GM21390 (cell line): ENCODE data around the gene DGKI.
"Not testable (repeated sequence)": the region's sequence is repeated elsewhere in the genome, so short reads cannot be mapped to it uniquely, and the experiment has no call there.

Source experiments
- ATAC-seq: cut with Tn5 transposase; IDR thresholded peaks from one replicate; pipeline ENCODE4 v1.9.1; 2021; ENCODE audit not compliant: unreplicated experiment

The DGKI gene

DNA sequence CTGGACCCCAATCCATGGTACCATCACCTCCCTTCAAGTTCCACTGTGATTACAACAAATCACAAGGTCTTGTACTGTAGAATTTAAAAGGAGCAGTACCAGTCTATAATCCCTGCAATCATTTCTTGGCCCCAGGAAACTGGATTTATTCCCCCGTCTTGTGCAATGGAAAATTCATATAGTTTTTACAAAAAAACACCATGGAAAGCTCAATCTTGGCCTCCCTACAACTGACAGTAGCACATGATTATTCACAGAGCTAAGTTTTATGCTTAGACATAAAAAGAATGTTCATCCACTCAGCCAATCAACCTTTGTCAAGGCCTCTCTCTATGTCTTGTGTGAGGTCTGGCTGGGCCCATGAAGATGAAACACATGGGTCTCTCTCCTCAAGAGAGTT, 10.2 kb downstream of the DGKI start:
- ATAC-seq: no peak

DNA sequence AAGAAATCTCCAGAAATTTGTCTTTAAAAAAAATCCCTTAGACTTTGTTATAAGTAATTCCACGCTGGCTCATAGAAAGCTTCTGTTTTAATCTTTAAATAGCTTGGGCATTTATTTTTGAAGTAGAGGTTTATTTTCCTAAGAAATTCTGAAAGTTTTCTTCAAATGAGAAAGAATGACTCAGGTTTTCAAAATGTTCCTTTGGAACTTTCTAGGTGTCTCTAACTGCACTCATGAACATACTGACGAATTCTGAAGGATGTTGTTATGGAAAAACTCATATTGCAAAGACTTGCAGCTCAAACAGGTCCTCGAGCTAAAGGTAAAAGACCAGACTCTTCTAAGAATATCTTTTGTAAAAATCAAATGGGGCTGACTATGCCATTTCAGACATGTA, 10.7 kb downstream of the DGKI start:
- no peak for ATAC-seq

DNA sequence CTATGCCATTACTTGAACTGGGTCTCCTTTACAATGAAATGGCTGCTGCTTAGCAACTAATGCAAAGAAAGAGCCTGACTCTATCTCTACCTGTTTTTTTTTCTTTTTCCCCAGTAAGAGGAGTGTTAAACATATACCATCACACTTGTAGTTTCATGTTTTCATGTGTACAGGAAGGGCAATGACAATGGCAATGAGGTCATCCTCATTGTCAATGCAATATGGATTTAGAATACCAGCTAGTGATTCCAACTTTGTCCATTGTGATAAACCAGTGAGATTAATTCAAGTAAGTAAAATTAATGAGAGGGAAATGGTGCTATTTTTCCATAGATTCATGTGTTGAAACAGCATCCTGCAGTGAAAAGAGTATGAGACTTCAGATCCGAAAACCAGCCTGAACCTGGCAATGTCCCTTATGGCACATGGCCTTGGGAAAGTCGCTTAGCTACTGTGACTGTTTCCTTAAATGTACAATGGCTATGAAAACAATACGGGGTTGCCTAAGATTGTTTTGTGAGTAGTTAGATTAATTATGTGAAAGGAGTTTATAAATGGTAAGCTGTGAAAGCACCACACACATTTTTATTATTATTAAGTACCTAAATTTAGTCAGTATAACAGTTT, 11.2 kb downstream of the DGKI start:
- no peak for ATAC-seq

DNA sequence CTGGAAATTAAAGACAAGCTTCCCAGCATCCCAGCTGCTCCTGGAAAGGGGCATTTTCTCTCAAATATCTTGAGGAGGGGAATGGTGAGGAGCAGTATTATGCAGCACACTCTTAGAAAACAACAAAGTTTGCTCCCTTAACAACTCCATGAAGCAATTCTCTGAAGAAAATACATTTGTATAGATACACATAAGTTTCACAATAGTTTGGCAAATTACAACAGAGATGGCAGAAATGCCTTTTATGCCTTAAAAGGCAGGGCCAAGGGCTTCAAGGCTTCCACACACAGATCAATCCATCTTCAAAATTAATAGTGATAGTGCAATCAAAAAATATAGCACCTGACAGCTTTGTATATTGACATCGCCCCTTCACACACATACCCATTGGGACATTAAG, 12.2 kb downstream of the DGKI start:
- ATAC-seq: no peak

DNA sequence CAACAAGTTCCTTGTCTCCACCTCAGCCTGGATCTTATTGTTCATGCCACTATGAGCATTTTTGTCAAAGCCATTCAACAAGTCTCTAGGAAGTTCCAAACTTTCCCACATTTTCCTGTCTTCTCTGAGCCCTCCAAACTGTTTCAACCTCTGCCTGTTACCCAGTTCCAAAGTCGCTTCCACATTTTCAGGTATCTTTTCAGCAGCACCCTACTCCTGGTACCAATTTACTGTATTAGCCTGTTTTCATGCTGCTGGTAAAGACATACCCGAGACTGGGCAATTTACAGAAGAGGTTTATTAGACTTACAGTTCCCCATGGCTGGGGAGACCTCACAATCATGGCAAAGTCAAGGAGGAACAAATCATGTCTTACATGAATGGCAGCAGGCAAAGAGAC, 13.8 kb downstream of the DGKI start:
- not testable (repeated sequence) for ATAC-seq

DNA sequence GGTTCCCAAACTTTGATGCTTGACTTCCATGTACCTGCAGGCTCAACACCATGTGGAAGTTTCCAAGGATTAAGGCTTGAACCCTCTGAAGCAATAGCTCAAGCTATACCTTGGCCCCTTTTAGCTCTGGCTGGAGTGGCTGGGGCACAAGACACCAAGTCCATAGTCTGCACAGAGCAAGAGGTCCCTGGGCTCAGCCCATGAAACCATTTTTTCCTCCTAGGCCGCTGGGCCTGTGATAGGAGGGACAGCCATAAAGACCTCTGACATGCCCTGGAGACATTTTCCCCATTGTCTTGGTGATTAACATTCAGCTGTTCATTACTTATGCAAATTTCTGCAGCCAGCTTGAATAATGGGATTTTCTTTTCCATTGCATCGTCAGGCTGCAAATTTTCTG, 14.4 kb downstream of the DGKI start:
- ATAC-seq: no peak

DNA sequence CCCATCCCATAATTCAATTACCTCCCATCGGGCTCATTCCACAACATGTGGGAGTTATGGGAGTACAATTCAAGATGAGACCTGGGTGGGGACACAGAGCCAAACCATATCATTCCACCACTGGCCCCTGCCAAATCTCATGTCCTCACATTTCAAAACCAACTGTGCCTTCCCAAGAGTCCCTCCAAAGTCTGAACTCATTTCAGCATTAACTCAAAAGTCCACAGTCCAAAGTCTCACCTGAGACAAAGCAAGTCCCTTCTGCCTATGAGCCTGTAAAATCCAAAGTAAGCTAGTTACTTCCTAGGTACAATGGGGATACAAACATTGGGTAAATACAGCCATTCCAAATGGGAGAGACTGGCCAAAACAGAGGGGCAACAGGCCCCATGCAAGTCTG, 15.2 kb downstream of the DGKI start:
- ATAC-seq: not testable (repeated sequence)

DNA sequence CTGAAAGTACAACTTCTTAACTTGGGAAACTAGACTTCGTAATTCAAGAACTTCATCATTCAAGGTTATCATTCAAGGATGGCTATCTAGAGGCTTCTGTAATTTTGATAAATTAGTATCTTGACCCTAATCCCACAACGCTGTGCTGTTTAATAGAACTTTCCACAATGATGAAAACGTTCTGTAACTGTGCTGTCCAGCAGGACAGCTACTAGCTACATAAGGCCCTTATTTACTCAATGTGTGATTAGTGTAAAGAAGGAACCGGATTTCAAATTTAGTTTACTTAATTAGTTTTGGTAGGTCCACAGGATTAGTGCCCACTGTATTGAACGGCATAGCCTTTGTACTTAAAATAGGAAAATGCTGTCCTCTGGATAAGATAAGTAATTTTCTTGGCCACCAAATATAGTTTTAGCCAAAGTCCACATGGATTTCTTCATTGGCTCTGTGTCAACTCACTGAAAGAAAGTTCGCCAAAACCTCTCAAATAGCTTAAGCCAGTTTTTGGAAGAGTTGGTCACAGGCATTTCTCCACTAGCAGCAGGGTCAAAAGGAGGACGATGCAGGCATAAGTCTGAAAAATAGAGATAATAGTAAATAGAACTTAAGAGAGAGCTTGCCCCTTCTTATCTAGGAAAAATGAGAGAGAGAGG, 17.3 kb downstream of the DGKI start:
- no peak for ATAC-seq

DNA sequence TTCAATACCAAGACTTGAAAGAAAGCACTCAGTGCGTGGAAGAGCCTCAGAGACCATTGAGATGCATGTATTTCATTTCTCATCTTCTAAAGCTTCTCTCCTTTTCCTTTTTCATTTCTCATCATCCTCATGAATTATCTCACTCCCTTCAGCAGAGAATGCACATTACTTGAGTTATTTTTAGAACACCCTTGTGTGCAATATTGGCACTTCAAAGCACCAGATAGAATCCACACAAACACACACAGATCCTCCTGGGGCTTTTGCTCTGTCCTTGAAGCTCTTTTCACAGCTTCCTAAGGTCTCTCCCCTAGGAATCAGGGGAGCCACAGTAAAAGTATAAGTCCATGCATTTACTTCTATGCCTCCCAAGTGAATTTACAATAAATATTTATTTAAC, 18.3 kb downstream of the DGKI start:
- ATAC-seq: no peak

DNA sequence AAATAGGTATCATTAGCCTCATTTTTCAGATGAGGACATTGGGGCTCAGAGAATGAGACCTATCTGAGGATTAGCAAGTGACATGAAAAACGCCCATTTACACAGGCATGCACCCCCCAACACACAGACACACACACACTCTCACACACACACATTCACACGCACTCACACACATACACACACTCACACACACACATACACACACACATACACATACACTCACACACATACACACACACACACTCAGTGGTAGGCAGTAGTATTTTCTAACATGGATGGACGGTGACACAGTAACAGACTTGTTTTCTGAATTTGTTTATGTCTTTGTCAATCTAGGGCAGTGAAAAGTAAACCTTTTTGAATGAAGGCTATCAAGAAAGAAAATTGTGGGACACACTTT, 21.3 kb downstream of the DGKI start:
- no peak for ATAC-seq

DNA sequence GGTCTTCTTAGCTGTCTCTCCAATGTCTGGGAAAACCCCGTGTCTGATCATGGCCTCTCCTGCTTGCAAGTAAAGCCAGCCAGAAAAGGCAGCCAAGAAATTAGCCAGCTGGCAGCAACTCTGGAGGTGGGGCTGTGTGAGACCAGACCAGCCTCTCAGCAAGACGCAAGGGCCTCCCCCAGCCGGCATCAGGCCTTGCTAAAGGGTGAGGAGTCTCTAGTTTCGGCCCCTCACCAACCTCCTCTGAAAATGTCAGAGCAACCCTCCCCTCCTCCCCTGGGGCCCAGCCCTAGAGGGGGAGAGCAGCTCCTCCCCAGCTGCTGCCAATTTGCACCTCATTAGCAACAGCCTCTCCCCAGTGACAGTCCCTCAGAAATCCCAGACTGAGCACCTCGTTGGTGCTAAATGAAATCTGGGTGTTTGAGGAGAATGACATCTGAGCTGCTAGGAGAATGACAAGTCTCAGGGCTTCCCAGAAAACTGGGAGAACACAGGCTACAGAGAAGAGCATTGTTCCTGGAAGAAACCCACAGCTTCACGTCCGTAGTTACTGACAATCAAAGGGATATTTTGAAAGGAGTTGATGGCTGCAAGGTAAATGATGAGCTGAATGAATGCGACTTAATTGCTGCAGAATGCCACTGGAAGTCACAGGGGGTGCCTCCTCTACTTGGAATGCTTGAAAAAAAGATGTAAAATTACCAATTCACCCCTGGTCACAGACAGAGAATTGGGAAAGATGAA, 25.9 kb downstream of the DGKI start:
- ATAC-seq: peak; percentile 68

DNA sequence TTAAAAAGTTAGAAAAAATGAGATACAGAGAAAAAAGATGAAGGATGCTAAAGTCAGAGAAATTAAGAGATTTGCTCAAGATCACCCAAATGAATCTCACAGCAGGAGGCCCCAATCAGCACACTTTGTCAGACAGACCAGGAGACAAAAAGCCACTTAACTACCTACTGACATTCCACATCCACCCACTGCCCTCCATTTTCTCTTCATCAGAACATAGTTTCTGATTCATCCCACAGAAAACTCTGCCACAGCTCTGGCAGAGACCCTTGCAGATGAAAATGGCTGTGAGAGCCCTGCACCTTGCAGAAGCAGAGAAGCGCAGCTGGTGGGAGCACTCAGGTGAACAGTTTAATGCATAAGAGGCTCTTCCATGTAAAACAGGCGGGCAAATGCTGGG, 26.6 kb downstream of the DGKI start:
- no peak for ATAC-seq

DNA sequence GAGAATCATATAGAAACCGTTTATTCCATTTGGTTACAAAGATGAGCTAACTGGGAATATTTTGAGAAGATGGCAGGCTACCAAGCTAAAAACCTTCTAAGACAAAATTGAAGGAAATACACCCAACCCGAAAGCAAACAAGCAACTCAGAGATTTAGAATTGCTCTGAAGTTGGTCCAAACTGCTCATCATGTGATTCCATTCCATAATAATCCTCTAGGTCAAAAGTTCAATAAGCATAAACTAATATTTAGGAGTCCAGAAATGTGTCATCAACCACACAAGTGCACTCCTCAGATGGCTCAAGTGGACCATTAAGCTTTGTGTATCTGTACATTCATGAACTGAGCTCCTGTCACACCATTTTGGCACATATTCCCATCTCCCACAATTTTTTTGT, 28.7 kb downstream of the DGKI start:
- no peak for ATAC-seq

DNA sequence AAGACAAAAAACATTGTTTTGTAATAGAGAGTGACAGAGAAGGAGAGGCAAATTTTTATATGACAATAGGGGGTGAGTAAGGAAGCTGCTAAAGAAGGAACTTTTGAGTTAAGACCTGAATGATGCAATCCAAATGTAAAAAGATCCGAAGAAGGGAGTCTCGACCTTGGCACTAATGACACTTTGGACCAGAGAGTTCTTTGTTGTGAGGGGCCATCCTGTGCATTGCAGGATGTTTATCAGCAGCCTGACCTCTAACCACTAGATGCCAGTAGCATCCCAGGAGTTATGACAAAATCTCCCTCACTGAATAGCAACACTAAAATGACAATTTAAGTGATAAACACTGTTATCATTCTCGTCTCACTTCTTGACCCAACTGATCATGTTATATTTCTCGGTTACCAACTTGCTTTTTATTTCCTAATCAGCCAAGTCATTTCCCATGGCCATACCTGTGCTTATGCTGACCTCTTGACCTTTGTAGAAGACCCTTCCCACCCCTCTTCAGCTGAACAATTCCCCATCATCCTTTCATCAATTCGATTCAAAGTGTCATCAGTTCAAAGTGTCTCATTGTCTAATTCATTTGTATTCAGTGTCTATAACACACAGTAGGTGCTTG, 30.0 kb downstream of the DGKI start:
- ATAC-seq: no peak

DNA sequence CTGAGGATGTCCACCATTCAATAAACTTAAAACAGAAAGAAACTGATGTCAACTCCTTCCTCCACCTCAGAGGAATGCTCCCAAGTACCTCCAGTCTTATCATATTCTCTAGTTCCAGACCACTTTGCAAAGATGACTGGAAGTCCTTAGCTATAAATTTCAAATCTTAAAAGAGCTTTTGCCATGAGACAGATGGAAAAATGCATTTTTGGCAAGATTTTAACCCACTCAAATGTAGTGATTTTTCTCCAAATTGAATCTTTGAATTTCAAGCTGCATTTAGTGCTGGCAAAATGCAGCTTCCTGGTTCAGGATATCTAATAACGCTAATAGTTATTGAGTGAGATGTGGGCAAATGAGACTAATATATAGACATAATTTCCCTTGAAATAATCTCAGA, 33.2 kb downstream of the DGKI start:
- no peak for ATAC-seq

DNA sequence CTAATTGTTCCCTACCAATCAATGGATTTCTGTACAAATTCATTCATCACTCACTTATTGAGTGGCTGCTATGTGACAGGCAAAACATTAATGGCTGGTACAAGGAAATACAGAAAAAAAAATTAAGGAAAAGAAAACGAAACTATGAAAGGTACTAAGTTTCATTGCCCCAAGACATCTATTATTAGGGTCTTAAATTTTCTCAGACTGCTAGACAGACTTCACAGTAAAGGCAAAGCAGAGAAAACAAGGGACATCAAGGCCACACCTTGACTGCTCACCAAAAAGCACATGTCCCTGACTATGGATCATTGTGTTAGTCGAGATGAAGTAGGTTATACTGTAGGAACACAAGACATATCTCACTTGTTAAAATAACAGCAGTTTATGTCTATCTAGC, 36.5 kb downstream of the DGKI start:
- no peak for ATAC-seq

DNA sequence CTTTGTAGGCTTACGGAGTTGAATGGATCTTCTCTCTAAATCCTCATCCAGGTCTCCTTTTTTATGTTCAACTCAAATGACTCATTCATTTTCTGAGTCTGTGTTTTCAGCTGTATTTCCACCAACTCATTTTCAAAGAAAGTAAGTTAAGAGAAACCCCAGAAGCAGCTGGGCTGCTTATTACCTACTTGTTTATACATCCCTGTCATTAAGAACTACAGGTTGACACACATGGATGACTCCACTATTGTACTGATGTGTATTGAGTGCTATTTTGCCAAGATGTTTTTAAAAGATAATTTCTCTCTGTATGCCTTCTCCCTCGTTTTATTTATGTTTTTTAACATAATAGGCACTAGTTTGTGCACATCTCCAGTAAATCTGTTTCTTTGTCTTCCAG, 41.9 kb downstream of the DGKI start:
- no peak for ATAC-seq

DNA sequence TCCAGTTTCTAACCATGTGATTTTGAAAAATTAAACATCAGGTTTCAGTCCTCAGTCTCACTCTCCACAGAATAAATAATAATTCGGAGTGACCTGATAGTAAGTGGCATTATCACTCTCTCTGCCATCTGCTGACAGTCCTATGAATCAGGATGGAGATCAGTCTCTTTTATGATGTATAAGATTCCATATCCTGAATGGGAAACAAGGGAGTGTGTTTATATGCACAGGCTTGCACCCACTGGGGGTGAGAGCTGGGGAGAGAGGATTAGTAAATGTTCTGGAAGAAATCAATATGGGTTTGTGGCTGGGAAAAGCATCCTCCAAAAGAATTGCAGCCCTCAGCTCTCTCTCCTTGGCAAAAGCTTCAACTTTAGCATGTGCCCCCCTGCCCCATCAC, 45.3 kb downstream of the DGKI start:
- ATAC-seq: no peak

DNA sequence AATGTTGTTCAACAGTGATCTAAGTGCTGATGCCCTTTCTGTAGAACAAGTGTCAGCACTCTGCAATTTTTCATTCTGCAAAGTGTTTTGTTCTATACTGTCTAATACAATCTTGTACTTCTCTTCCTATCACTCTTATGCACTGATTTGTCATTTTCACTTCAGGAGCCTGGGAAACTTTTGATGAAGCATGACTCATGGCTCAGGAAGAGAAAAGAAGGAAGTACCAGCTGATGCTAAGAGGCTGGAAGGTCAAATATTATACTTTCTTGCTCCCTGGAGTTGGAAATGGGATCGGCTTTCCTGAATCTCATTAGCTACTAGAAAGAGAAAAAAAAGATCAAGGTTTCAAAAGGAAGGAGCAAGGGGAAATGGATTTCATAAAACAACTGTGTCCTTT, 45.8 kb downstream of the DGKI start:
- ATAC-seq: no peak

DNA sequence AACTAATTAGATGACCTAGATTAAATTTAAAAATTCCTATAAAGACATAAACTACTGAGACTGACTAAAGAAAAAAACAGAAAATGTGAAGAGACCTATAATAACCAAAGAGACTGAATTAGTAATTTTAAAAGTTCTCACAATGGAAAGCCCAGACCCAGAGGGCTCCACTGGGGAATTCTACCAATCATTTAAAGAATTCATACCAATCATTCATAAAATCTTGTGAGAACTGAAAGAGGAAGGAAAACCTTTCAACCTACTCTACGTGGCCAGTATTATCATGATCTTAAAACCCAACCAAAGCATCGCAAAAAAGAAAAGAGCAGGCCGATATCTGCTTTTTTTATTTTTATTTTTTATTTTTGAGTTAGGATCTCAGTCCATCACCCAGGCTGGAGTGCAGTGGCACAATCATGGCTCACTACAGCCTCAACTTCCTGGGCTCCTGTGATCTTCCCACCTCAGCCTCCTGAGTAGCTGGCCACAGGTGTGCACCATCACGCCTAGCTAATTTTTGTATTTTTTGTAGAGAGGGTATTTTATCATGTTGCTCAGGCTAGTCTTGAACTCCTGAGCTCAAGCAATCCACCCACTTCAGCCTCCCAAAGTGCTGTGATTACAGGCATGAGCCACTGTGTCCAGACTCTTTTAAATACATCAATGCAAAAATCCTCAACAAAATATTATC, 48.6 kb downstream of the DGKI start:
- ATAC-seq: peak; percentile 97

DNA sequence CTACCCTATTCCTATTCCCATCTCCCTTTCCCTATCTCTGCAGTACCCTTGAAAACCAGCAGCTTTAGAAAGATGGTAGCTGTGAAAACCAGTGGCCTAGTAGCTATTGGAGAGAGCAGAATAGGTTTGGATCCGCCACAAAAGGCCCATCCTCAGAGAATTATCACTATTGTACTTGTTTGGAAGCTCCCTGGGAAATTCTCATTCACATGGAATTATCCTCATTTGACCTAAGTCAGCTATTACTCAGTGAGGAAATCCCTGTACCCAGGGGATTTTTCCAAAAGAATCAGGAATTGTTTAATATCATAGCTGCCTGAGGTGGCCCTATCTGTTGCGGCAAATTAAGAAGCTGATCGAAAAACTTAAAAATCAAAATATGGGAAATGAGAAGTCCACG, 51.6 kb downstream of the DGKI start:
- ATAC-seq: no peak
